COLO668 (cell line): ENCODE data around the gene RHOT1.
"Not testable (repeated sequence)": the region's sequence is repeated elsewhere in the genome, so short reads cannot be mapped to it uniquely, and the experiment has no call there.

Experiments used
- DNase-seq: peaks from one replicate; lab custom pipeline; 2025; ENCODE audit not compliant: unreplicated experiment; lab: John Stamatoyannopoulos, UW

Gene RHOT1

GRCh38 chr17:32142038-32142856, at the start of gene RHOT1:
Gene RHOT1 (plus strand): TSS chr17:32142502. CDS start chr17:32142693, 191 bp downstream.
- DNase-seq = peak; percentile 74

GRCh38 chr17:32099686-32100085, 42.6 kb upstream of the RHOT1 start:
- no peak for DNase-seq

GRCh38 chr17:32100323-32100722, 42.0 kb upstream of the RHOT1 start:
- DNase-seq = not testable (repeated sequence)

- peak; percentile 26 for DNase-seq
These were observed 41.2 kb upstream of the RHOT1 start for GRCh38 chr17:32100971-32101631.

- no peak for DNase-seq
These were observed 40.1 kb upstream of the RHOT1 start for GRCh38 chr17:32102172-32102571.

- no peak for DNase-seq
These were observed 39.6 kb upstream of the RHOT1 start for GRCh38 chr17:32102646-32103186.

GRCh38 chr17:32103476-32104113, 38.7 kb upstream of the RHOT1 start:
- DNase-seq = no peak

GRCh38 chr17:32104158-32104557, 38.1 kb upstream of the RHOT1 start:
- no peak for DNase-seq

GRCh38 chr17:32106471-32106981, 35.8 kb upstream of the RHOT1 start:
- not testable (repeated sequence) for DNase-seq

- not testable (repeated sequence) for DNase-seq
These were observed 35.1 kb upstream of the RHOT1 start for GRCh38 chr17:32107194-32107593.

- DNase-seq = no peak
These were observed 31.7 kb upstream of the RHOT1 start for GRCh38 chr17:32110596-32110995.

- DNase-seq = peak; percentile 37
These were observed 31.0 kb upstream of the RHOT1 start for GRCh38 chr17:32111141-32111771.

GRCh38 chr17:32112416-32112815, 29.9 kb upstream of the RHOT1 start:
- no peak for DNase-seq

- no peak for DNase-seq
These were observed 27.8 kb upstream of the RHOT1 start for GRCh38 chr17:32114536-32114935.

GRCh38 chr17:32115546-32115945, 26.8 kb upstream of the RHOT1 start:
- not testable (repeated sequence) for DNase-seq

GRCh38 chr17:32116937-32117336, 25.4 kb upstream of the RHOT1 start:
- DNase-seq = peak; percentile 14

GRCh38 chr17:32117399-32117798, 24.9 kb upstream of the RHOT1 start:
- DNase-seq = no peak

GRCh38 chr17:32118088-32118487, 24.2 kb upstream of the RHOT1 start:
- DNase-seq = not testable (repeated sequence)

- DNase-seq = no peak
These were observed 23.5 kb upstream of the RHOT1 start for GRCh38 chr17:32118835-32119234.

- peak; percentile 1 for DNase-seq
These were observed 22.2 kb upstream of the RHOT1 start for GRCh38 chr17:32120141-32120540.

- peak; percentile 2 for DNase-seq
These were observed 21.6 kb upstream of the RHOT1 start for GRCh38 chr17:32120716-32121115.
